Effector memory CD8-positive, alpha-beta T cell (primary cell): ENCODE data around the gene GPR141.
A peak's percentile ranks its signal among the peaks of the same experiment; 100 is the strongest.

Source experiments
- ATAC-seq: fragments of 150-1000 bp; cut with Tn5 transposase; replicated peaks from 2 replicates; pipeline ENCODE4 v1.10.0; 2021; ENCODE audit warnings: mild to moderate bottlenecking, moderate library complexity
- DNase-seq, 3 experiments: peaks; one replicate each; pipeline ENCODE4 v3.0.0; 2021
- H3K27ac Mint-ChIP-seq, 2 donors: one replicate each; pipeline ENCODE4 v1.8.0; 2022; ENCODE audit warnings: mild to moderate bottlenecking in 2 of 2, mixed read lengths in 2 of 2, moderate library complexity in 2 of 2
- H3K27me3 Mint-ChIP-seq, 2 donors: one replicate each; pipeline ENCODE4 v1.8.0; 2022; ENCODE audit warnings: mixed read lengths in 2 of 2
- H3K36me3 Mint-ChIP-seq: one replicate; pipeline ENCODE4 v1.8.0; 2022; ENCODE audit warnings: mild to moderate bottlenecking, moderate library complexity, mixed read lengths; ENCODE audit not compliant: insufficient read depth
- H3K4me1 Mint-ChIP-seq, 2 donors: one replicate each; pipeline ENCODE4 v1.8.0; 2022; ENCODE audit warnings: low read depth in 2 of 2, mixed read lengths in 2 of 2
- H3K4me3 Mint-ChIP-seq, 2 donors: one replicate each; pipeline ENCODE4 v1.8.0; 2022; ENCODE audit warnings: mild to moderate bottlenecking in 2 of 2, mixed read lengths in 2 of 2, moderate library complexity in 2 of 2
- H3K9me3 Mint-ChIP-seq, 2 donors: one replicate each; pipeline ENCODE4 v1.8.0; 2022; ENCODE audit warnings: mixed read lengths in 2 of 2

GPR141 gene

GRCh38 chr7:37666026-37666799, 17.4 kb upstream of the GPR141 start:
- DNase-seq (no peak), ATAC-seq (no peak)
- Mint-ChIP-seq H3K27me3 (no peaks in the 10 kb centered on the region), H3K4me1 (peaks cover 3 to 5% of the 10 kb centered on the region in 2 donors), H3K27ac (peak overlapping the region in 1 of 2 donors; percentile 70), H3K9me3 (no peaks in the 10 kb centered on the region), H3K4me3 (no peak overlapping the region), H3K36me3 (no peaks in the 10 kb centered on the region)

GRCh38 chr7:37669818-37670217, 13.7 kb upstream of the GPR141 start:
- Mint-ChIP-seq H3K36me3 (no peaks in the 10 kb centered on the region), H3K4me3 (no peak overlapping the region), H3K27me3 (peaks cover 0 to under 1% of the 10 kb centered on the region in 2 donors), H3K27ac (no peak overlapping the region), H3K9me3 (no peaks in the 10 kb centered on the region), H3K4me1 (peaks cover 0 to 3% of the 10 kb centered on the region in 2 donors)
- no peak for DNase-seq
- ATAC-seq: peak; percentile 58

- no peaks in the 10 kb centered on the region for H3K36me3 Mint-ChIP-seq
- peaks cover 0 to 3% of the 10 kb centered on the region in 2 donors for H3K4me1 Mint-ChIP-seq
- H3K27ac Mint-ChIP-seq: no peak overlapping the region
- H3K27me3 Mint-ChIP-seq: peaks cover 0 to 7% of the 10 kb centered on the region in 2 donors
- no peak for DNase-seq
- H3K4me3 Mint-ChIP-seq: no peak overlapping the region
- ATAC-seq: no peak
- no peaks in the 10 kb centered on the region for H3K9me3 Mint-ChIP-seq
Measured at GRCh38 chr7:37670436-37670835, 13.1 kb upstream of the GPR141 start.

- H3K27ac Mint-ChIP-seq: no peak overlapping the region
- no peaks in the 10 kb centered on the region for H3K36me3 Mint-ChIP-seq
- no peak overlapping the region for H3K4me3 Mint-ChIP-seq
Measured at GRCh38 chr7:37671876-37672275, 11.7 kb upstream of the GPR141 start.

GRCh38 chr7:37672926-37673325, 10.6 kb upstream of the GPR141 start:
- ATAC-seq (no peak), DNase-seq (no peak)
- Mint-ChIP-seq H3K27me3 (peaks cover 0 to 7% of the 10 kb centered on the region in 2 donors), H3K36me3 (no peaks in the 10 kb centered on the region), H3K27ac (no peak overlapping the region), H3K9me3 (no peaks in the 10 kb centered on the region), H3K4me3 (no peak overlapping the region), H3K4me1 (no peaks in the 10 kb centered on the region)

More at GRCh38 chr7:37671876-37672275, 11.7 kb upstream of the GPR141 start:
- ATAC-seq: no peak
- DNase-seq: no peak
- Mint-ChIP-seq H3K27me3 (peaks cover 0 to 7% of the 10 kb centered on the region in 2 donors), H3K9me3 (no peaks in the 10 kb centered on the region), H3K4me1 (peaks cover 0 to 1% of the 10 kb centered on the region in 2 donors)

- no peak overlapping the region for H3K4me3 Mint-ChIP-seq
- no peak overlapping the region for H3K27ac Mint-ChIP-seq
- no peaks in the 10 kb centered on the region for H3K36me3 Mint-ChIP-seq
- H3K9me3 Mint-ChIP-seq: no peaks in the 10 kb centered on the region
- DNase-seq (no peak), ATAC-seq (no peak)
- H3K27me3 Mint-ChIP-seq: peaks cover 0 to 7% of the 10 kb centered on the region in 2 donors
- no peaks in the 10 kb centered on the region for H3K4me1 Mint-ChIP-seq
Measured at GRCh38 chr7:37673523-37673922, 10.0 kb upstream of the GPR141 start.

- Mint-ChIP-seq H3K9me3 (no peaks in the 10 kb centered on the region), H3K27me3 (peaks cover 0 to 7% of the 10 kb centered on the region in 2 donors), H3K36me3 (no peaks in the 10 kb centered on the region), H3K4me3 (no peak overlapping the region), H3K4me1 (no peaks in the 10 kb centered on the region), H3K27ac (no peak overlapping the region)
- no peak for DNase-seq
- no peak for ATAC-seq
Measured at GRCh38 chr7:37674531-37674930, 9.0 kb upstream of the GPR141 start.

GRCh38 chr7:37675749-37676148, 7.8 kb upstream of the GPR141 start:
- no peaks in the 10 kb centered on the region for H3K36me3 Mint-ChIP-seq
- H3K4me3 Mint-ChIP-seq: no peak overlapping the region
- H3K9me3 Mint-ChIP-seq: no peaks in the 10 kb centered on the region
- no peak overlapping the region for H3K27ac Mint-ChIP-seq
- ATAC-seq (no peak), DNase-seq (no peak)
- no peaks in the 10 kb centered on the region for H3K4me1 Mint-ChIP-seq
- H3K27me3 Mint-ChIP-seq: peaks cover 0 to 7% of the 10 kb centered on the region in 2 donors

GRCh38 chr7:37684927-37685326, 1.4 kb downstream of the GPR141 start:
- no peak for DNase-seq
- H3K27me3 Mint-ChIP-seq: peaks cover 0 to 13% of the 10 kb centered on the region in 2 donors
- peaks cover 4 to 31% of the 10 kb centered on the region in 2 donors for H3K4me1 Mint-ChIP-seq

GRCh38 chr7:37686556-37687345, 3.2 kb downstream of the GPR141 start:
- Mint-ChIP-seq H3K27ac (peak overlapping the region in 1 of 2 donors; percentile 44), H3K9me3 (no peaks in the 10 kb centered on the region), H3K27me3 (peaks cover 0 to 3% of the 10 kb centered on the region in 2 donors), H3K36me3 (peaks cover 11% of the 10 kb centered on the region), H3K4me1 (peaks cover 7 to 24% of the 10 kb centered on the region in 2 donors), H3K4me3 (peak overlapping the region in 1 of 2 donors; percentile 77)
- ATAC-seq (no peak), DNase-seq (no peak)

More at GRCh38 chr7:37684927-37685326, 1.4 kb downstream of the GPR141 start:
- no peak for ATAC-seq
- Mint-ChIP-seq H3K9me3 (no peaks in the 10 kb centered on the region), H3K27ac (peak overlapping the region in 1 of 2 donors; percentile 12), H3K4me3 (peak overlapping the region; percentile 54 to 77), H3K36me3 (peaks cover 4% of the 10 kb centered on the region)

GRCh38 chr7:37690206-37690605, 6.6 kb downstream of the GPR141 start:
- ATAC-seq (no peak), DNase-seq (no peak)
- H3K4me1 Mint-ChIP-seq: peaks cover 11 to 32% of the 10 kb centered on the region in 2 donors
- peaks cover 11% of the 10 kb centered on the region for H3K36me3 Mint-ChIP-seq
- H3K27ac Mint-ChIP-seq: peak overlapping the region; percentile 68 to 89
- no peaks in the 10 kb centered on the region for H3K9me3 Mint-ChIP-seq
- peak overlapping the region; percentile 58 to 75 for H3K4me3 Mint-ChIP-seq
- peaks cover 0 to 14% of the 10 kb centered on the region in 2 donors for H3K27me3 Mint-ChIP-seq

GRCh38 chr7:37694208-37695094, 10.9 kb downstream of the GPR141 start:
- H3K27me3 Mint-ChIP-seq: peaks cover 0 to 23% of the 10 kb centered on the region in 2 donors
- peaks cover 11% of the 10 kb centered on the region for H3K36me3 Mint-ChIP-seq
- ATAC-seq (no peak), DNase-seq (no peak)
- peak overlapping the region; percentile 5 to 18 for H3K4me3 Mint-ChIP-seq
- no peak overlapping the region for H3K27ac Mint-ChIP-seq
- peaks cover 8 to 21% of the 10 kb centered on the region in 2 donors for H3K4me1 Mint-ChIP-seq
- no peaks in the 10 kb centered on the region for H3K9me3 Mint-ChIP-seq

- no peak for ATAC-seq
- peaks cover 6 to 18% of the 10 kb centered on the region in 2 donors for H3K4me1 Mint-ChIP-seq
- no peak overlapping the region for H3K27ac Mint-ChIP-seq
- H3K9me3 Mint-ChIP-seq: no peaks in the 10 kb centered on the region
- H3K27me3 Mint-ChIP-seq: peaks cover 5 to 23% of the 10 kb centered on the region in 2 donors
- H3K36me3 Mint-ChIP-seq: peaks cover 5% of the 10 kb centered on the region
- no peak for DNase-seq
- H3K4me3 Mint-ChIP-seq: no peak overlapping the region
Measured at GRCh38 chr7:37698276-37698675, 14.7 kb downstream of the GPR141 start.
